Fibroblast of gingiva (primary cell): ENCODE results near the gene PBX4.
A peak's percentile ranks its signal among the peaks of the same experiment; 100 is the strongest.

ENCODE experiments used
- DNase-seq: peaks from one replicate; pipeline ENCODE4 v3.0.0-alpha.2; 2011; ENCODE audit warnings: low read depth

The PBX4 gene

GRCh38 chr19:19553670-19554069 lies 64.8 kb downstream of the PBX4 start:
- no peak for DNase-seq

- DNase-seq, result peak; percentile 41
These were observed 65.7 kb downstream of the PBX4 start for GRCh38 chr19:19552798-19553197.

- DNase-seq, result peak; percentile 57
These were observed 66.7 kb downstream of the PBX4 start for GRCh38 chr19:19551853-19552192.

GRCh38 chr19:19550972-19551852 lies 67.3 kb downstream of the PBX4 start:
- no peak for DNase-seq

- no peak for DNase-seq
These were observed 68.0 kb downstream of the PBX4 start for GRCh38 chr19:19550485-19550929.

- no peak for DNase-seq
These were observed 68.6 kb downstream of the PBX4 start for GRCh38 chr19:19549804-19550464.

- DNase-seq, result no peak
These were observed 69.3 kb downstream of the PBX4 start for GRCh38 chr19:19548915-19549759.

- DNase-seq, result no peak
These were observed 70.7 kb downstream of the PBX4 start for GRCh38 chr19:19547674-19548336.

GRCh38 chr19:19546751-19547162 lies 71.7 kb downstream of the PBX4 start:
- no peak for DNase-seq

- DNase-seq, result no peak
These were observed 72.8 kb downstream of the PBX4 start for GRCh38 chr19:19545707-19546106.

GRCh38 chr19:19544954-19545591 lies 73.4 kb downstream of the PBX4 start:
- DNase-seq, result no peak

GRCh38 chr19:19544257-19544953 lies 74.1 kb downstream of the PBX4 start:
- DNase-seq, result no peak

GRCh38 chr19:19543640-19544039 lies 74.8 kb downstream of the PBX4 start:
- no peak for DNase-seq

- no peak for DNase-seq
These were observed 75.4 kb downstream of the PBX4 start for GRCh38 chr19:19543101-19543500.

- no peak for DNase-seq
These were observed 76.0 kb downstream of the PBX4 start for GRCh38 chr19:19542507-19542906.

- DNase-seq, result no peak
These were observed 76.9 kb downstream of the PBX4 start for GRCh38 chr19:19541616-19542015.

- DNase-seq, result no peak
These were observed 77.6 kb downstream of the PBX4 start for GRCh38 chr19:19540715-19541515.

- peak; percentile 48 for DNase-seq
These were observed 78.3 kb downstream of the PBX4 start for GRCh38 chr19:19540064-19540714.

- no peak for DNase-seq
These were observed 78.8 kb downstream of the PBX4 start for GRCh38 chr19:19539698-19540063.

- no peak for DNase-seq
These were observed 79.7 kb downstream of the PBX4 start for GRCh38 chr19:19538785-19539166.
